NCI-H1048 (cell line): ENCODE measurements around the gene KCTD4.

Experiments
- DNase-seq: peaks from one replicate; lab custom pipeline; 2025; lab: John Stamatoyannopoulos, UW

KCTD4 gene

GRCh38 chr13:45178349-45179162 lies 22.3 kb downstream of the KCTD4 start:
- no peak for DNase-seq

DNA sequence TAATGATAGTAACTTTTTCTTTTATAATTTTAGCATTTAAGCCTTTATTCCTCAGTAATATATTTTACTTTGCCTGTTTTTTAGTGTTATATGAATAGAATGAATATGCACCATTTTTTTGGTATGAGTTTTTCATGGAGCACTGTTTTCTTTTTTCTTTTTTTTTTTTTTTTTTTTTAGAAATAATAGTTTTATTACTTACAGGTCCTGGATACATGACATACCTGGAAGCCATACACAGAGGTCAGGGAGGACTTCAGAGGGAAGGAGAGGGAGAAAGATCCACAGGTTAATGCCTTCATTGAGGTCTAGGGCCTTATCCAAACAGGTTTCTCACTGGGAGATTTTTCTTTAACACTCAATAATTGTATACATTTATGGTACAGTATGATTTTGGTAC lies 26.4 kb downstream of the KCTD4 start:
- DNase-seq = no peak

DNA sequence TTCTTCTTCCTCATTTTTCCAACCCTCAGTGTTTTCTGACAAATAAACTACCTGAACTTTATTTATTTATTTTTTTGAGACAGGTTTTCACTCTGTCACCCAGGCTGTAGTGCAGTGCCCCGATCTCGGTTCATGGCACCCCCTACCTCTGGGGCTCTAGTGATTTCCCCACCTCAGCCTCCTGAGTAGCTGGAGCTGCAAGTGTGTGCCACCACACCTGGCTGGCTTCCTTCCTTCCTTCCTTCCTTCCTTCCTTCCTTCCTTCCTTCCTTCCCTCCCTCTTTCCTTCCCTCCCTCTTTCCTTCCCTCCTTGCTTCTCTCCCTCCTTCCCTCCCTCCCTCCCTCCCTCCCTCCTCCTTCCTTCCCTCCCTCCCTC lies 32.3 kb downstream of the KCTD4 start:
- DNase-seq = no peak

GRCh38 chr13:45167611-45168554 lies 33.0 kb downstream of the KCTD4 start:
- no peak for DNase-seq

DNA sequence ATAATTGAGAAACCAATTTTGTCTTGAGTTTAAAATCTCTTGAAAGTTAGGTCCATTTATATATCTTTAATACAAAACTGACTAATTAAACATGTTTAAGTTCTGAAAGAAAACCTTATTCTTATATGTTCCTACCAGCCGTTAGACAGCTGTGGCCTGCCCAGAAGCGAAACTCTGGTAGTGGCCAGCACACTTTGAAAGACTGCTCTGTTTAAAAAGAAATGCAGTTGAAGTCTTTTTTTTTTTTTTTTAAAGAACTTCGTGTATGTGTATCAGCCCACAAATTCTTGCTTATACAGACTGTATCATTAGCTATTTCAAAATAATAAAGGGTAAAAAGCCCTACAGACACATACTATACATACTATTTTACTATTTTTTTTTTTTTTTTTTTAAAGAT lies 34.0 kb downstream of the KCTD4 start:
- no peak for DNase-seq

- no peak for DNase-seq
Measured at GRCh38 chr13:45162821-45163220, 38.0 kb downstream of the KCTD4 start.

DNA sequence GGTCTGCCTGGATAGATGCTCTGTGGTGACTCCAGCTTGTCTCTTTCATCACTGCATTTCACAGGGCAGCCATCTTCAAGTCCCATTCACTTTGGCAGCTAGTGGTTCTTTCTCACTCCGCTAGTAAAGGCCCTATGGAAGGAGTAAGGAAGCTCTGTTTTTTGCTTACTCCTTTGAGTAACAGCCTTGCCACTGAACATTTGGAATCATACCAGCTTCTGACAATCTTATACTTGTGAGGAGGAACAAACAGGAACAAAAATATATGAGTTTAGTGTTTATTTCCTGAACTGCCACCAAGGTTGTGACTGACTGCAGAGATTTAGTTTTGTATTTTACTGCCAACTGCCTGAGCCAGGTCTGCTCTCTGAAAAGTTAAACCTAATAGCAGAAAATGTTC lies 38.7 kb downstream of the KCTD4 start:
- no peak for DNase-seq

DNA sequence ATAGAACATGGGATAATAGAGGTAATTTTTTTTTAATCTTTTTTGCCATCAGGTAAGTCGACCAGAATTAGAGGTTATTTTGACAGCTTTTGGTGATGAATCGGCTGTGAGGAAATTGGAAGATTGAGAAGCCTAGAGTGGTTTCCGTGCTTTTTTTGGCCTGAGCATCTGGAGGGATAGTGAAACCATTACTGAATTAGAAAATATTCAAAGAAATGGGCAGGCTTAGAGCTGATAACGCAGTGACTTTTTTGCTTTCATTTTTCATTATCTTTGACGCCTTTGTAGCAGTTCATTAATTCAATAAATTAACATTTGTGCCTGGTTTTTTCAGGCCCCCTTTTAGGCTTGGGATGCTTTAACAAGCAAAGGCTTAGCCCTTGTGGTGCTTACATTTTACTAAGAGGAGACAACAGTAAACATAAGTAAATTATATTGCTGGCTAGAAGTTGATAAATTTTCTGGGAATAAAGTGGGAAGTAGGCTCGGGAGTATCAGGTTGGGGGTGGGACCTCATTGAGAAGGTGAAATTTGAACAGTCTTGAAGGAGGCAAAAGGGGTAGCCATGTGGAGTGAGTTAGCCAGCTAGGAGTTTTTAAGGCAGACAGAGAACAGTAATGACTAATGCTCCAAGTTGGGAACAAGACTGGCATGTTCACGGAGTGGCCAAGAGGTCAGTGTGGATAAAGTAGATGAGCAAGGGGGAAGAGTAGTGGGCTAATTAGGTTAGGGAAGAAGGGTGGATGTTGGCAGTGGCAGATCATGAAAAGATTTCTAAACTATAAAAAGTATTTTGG lies 44.1 kb downstream of the KCTD4 start:
- no peak for DNase-seq

- DNase-seq = no peak
Measured at GRCh38 chr13:45149964-45150363, 50.9 kb downstream of the KCTD4 start.

- DNase-seq = no peak
Measured at GRCh38 chr13:45143346-45143751, 57.5 kb downstream of the KCTD4 start.
